ENCODE data around the gene KCNJ13.

DNA sequence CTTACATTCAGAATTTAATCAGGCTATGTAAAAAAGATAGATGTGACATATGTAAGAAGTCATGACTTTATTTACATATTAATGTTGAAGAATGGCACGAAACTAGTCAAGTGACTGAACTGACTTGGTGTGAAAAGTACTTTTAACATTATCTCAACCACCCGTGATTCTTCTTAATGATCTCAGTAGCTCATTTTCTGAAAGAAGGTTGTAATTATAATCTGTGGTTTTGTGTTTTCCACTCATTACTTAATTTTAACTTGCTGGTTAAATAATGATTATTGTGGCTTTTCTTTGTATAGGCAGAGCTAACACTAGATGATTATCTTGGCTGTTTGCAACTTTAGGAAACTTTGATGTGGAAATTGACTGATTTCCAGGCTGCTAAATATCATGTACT lies 18.5 kb downstream of the KCNJ13 start:
- TF ChIP-seq CTCF (IDR thresholded peaks at IDR 0.05) = no peak
- TF ChIP-seq POLR2A (IDR thresholded peaks at IDR 0.05) = no peak

Data from esophagus squamous epithelium (tissue), 4 donors.